ENCODE measurements around the gene PLSCR1.
"Not testable (repeated sequence)": the region's sequence is repeated elsewhere in the genome, so short reads cannot be mapped to it uniquely, and the experiment has no call there.

The PLSCR1 gene

GRCh38 chr3:146524961-146525360, 19.4 kb downstream of the PLSCR1 start:
- TF ChIP-seq YY1 (IDR thresholded peaks at IDR 0.05; ENCODE audit: insufficient read depth, insufficient read length) (no peak), ZNF274 (IDR thresholded peaks at IDR 0.05; ENCODE audit: low read depth, low read length) (no peak), SUZ12 (IDR thresholded peaks at IDR 0.05; ENCODE audit: extremely low read depth, insufficient read depth, insufficient read length) (no peak)
- DNase-seq (ENCODE audit: low read depth, low spot score), result no peak
- H3K36me3 ChIP-seq (ENCODE audit: insufficient read depth, insufficient read length, low read length), result peaks cover 12% of the 10 kb centered on the region

DNA sequence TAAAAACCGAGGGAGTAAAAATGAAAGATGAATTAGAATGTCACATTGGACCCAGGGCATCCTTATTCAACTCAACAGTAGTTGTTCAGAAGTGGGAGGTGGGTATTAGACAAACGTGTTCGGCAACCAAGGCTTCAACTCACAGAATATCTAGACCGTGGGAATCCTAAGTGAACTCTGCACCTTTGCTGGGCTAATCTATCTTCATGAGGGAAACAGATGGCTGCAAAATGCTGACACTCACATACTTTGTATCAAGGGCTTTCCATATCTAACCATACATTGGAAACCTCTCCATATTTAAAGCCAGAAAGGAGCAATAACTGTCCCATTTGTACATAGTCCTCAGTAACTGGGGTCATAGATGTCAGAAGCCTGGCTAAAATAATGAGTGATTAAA, 20.9 kb downstream of the PLSCR1 start:
- H3K4me1 ChIP-seq (ENCODE audit: insufficient read depth, insufficient read length), result no peaks in the 10 kb centered on the region
- no peaks in the 10 kb centered on the region for H3K27me3 ChIP-seq (ENCODE audit: insufficient read depth, insufficient read length)
- peaks cover 4% of the 10 kb centered on the region for H3K36me3 ChIP-seq (ENCODE audit: insufficient read depth, insufficient read length, low read length)
- no peak for DNase-seq (ENCODE audit: low read depth, low spot score)
- no peak overlapping the region for H3K4me3 ChIP-seq (ENCODE audit: insufficient read length, low read depth)
- TF ChIP-seq SUZ12 (IDR thresholded peaks at IDR 0.05; ENCODE audit: extremely low read depth, insufficient read depth, insufficient read length) (no peak), YY1 (IDR thresholded peaks at IDR 0.05; ENCODE audit: insufficient read depth, insufficient read length) (no peak), ZNF274 (IDR thresholded peaks at IDR 0.05; ENCODE audit: low read depth, low read length) (no peak)
- no peak overlapping the region for H3K9ac ChIP-seq (ENCODE audit: insufficient read length, low read depth)
- peaks cover 7% of the 10 kb centered on the region; the same call in 1 of the 2 replicates for H3K9me3 ChIP-seq (ENCODE audit: insufficient read depth, low read length)

More at GRCh38 chr3:146524961-146525360, 19.4 kb downstream of the PLSCR1 start:
- H3K4me3 ChIP-seq (ENCODE audit: insufficient read length, low read depth), result no peak overlapping the region
- H3K9me3 ChIP-seq (ENCODE audit: insufficient read depth, low read length), result peaks cover 7% of the 10 kb centered on the region; the same call in 1 of the 2 replicates
- no peaks in the 10 kb centered on the region for H3K4me1 ChIP-seq (ENCODE audit: insufficient read depth, insufficient read length)
- H3K27me3 ChIP-seq (ENCODE audit: insufficient read depth, insufficient read length), result no peaks in the 10 kb centered on the region
- H3K9ac ChIP-seq (ENCODE audit: insufficient read length, low read depth), result no peak overlapping the region

DNA sequence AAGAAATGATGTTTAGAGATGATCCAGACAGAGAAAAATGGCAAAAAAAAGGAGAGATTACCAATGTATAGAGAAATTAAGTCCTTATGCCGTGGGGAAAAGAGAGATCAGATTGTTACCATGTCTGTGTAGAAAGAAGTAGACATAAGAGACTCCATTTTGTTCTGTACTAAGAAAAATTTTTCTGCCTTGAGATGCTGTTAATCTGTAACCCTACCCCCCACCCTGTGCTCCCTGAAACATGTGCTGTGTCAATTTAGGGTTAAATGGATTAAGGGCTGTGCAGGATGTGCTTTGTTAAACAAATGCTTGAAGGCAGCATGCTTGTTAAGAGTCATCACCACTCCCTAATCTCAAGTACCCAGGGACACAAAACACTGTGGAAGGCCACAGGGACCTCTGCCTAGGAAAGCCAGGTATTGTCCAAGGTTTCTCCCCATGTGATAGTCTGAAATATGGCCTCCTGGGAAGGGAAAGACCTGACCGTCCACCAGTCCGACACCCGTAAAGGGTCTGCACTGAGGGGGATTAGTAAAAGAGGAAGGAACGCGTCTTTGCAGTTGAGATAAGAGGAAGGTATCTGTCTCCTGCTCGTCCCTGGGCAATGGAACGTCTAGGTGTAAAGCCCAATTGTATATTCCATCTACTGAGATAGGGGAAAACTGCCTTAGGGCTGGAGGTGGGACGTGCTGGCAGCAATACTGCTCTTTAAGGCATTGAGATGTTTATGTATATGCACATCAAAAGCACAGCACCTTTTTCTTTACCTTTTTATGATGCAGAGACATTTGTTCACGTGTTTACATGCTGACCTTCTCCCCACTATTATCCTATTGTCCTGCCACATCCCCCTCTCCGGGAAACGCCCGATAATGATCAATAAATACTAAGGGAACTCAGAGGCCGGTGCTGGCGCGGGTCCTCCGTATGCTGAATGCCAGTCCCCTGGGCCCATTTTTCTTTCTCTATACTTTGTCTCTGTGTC, 21.9 kb downstream of the PLSCR1 start:
- not testable (repeated sequence) for H3K27me3 ChIP-seq (ENCODE audit: insufficient read depth, insufficient read length); H3K9me3 ChIP-seq (ENCODE audit: insufficient read depth, low read length); H3K9ac ChIP-seq (ENCODE audit: insufficient read length, low read depth); DNase-seq (ENCODE audit: low read depth, low spot score); H3K4me1 ChIP-seq (ENCODE audit: insufficient read depth, insufficient read length); H3K4me3 ChIP-seq (ENCODE audit: insufficient read length, low read depth); H3K36me3 ChIP-seq (ENCODE audit: insufficient read depth, insufficient read length, low read length)

GRCh38 chr3:146521394-146521793, 23.0 kb downstream of the PLSCR1 start:
- Histone ChIP-seq H3K4me1 (ENCODE audit: insufficient read depth, insufficient read length) (no peaks in the 10 kb centered on the region), H3K27me3 (ENCODE audit: insufficient read depth, insufficient read length) (no peaks in the 10 kb centered on the region), H3K36me3 (ENCODE audit: insufficient read depth, insufficient read length, low read length) (no peaks in the 10 kb centered on the region), H3K9ac (ENCODE audit: insufficient read length, low read depth) (no peak overlapping the region), H3K4me3 (ENCODE audit: insufficient read length, low read depth) (no peak overlapping the region), H3K9me3 (ENCODE audit: insufficient read depth, low read length) (peaks cover 7% of the 10 kb centered on the region; the same call in 1 of the 2 replicates)
- no peak for DNase-seq (ENCODE audit: low read depth, low spot score)
- TF ChIP-seq ZNF274 (IDR thresholded peaks at IDR 0.05; ENCODE audit: low read depth, low read length) (no peak), SUZ12 (IDR thresholded peaks at IDR 0.05; ENCODE audit: extremely low read depth, insufficient read depth, insufficient read length) (no peak), YY1 (IDR thresholded peaks at IDR 0.05; ENCODE audit: insufficient read depth, insufficient read length) (no peak)

GRCh38 chr3:146519810-146520209, 24.6 kb downstream of the PLSCR1 start:
- Histone ChIP-seq H3K4me3 (ENCODE audit: insufficient read length, low read depth) (no peak overlapping the region), H3K27me3 (ENCODE audit: insufficient read depth, insufficient read length) (no peaks in the 10 kb centered on the region), H3K9ac (ENCODE audit: insufficient read length, low read depth) (no peak overlapping the region), H3K9me3 (ENCODE audit: insufficient read depth, low read length) (peaks cover 7% of the 10 kb centered on the region; the same call in 1 of the 2 replicates), H3K4me1 (ENCODE audit: insufficient read depth, insufficient read length) (no peaks in the 10 kb centered on the region), H3K36me3 (ENCODE audit: insufficient read depth, insufficient read length, low read length) (peaks cover 1% of the 10 kb centered on the region)
- TF ChIP-seq SUZ12 (IDR thresholded peaks at IDR 0.05; ENCODE audit: extremely low read depth, insufficient read depth, insufficient read length) (no peak), YY1 (IDR thresholded peaks at IDR 0.05; ENCODE audit: insufficient read depth, insufficient read length) (no peak), ZNF274 (IDR thresholded peaks at IDR 0.05; ENCODE audit: low read depth, low read length) (no peak)
- DNase-seq (ENCODE audit: low read depth, low spot score), result no peak

- H3K4me1 ChIP-seq (ENCODE audit: insufficient read depth, insufficient read length), result no peaks in the 10 kb centered on the region
- H3K4me3 ChIP-seq (ENCODE audit: insufficient read length, low read depth), result no peak overlapping the region
- TF ChIP-seq YY1 (IDR thresholded peaks at IDR 0.05; ENCODE audit: insufficient read depth, insufficient read length) (no peak), SUZ12 (IDR thresholded peaks at IDR 0.05; ENCODE audit: extremely low read depth, insufficient read depth, insufficient read length) (no peak), ZNF274 (IDR thresholded peaks at IDR 0.05; ENCODE audit: low read depth, low read length) (no peak)
- H3K9ac ChIP-seq (ENCODE audit: insufficient read length, low read depth), result no peak overlapping the region
- H3K27me3 ChIP-seq (ENCODE audit: insufficient read depth, insufficient read length), result no peaks in the 10 kb centered on the region
- peaks cover 8% of the 10 kb centered on the region for H3K36me3 ChIP-seq (ENCODE audit: insufficient read depth, insufficient read length, low read length)
- no peak for DNase-seq (ENCODE audit: low read depth, low spot score)
- peaks cover 7% of the 10 kb centered on the region; the same call in 1 of the 2 replicates for H3K9me3 ChIP-seq (ENCODE audit: insufficient read depth, low read length)
Measured at GRCh38 chr3:146517684-146518435, 26.5 kb downstream of the PLSCR1 start.

Data from NT2/D1 (cell line).